AG09309 (cell line): ENCODE measurements around the gene ATRNL1.

Experiments used
- DNase-seq: peaks from one replicate; pipeline ENCODE4 v3.0.0-alpha.2; 2010; ENCODE audit warnings: low read depth
- H3K4me3 ChIP-seq: 2 replicates; pipeline ENCODE4 v1.5.1; 2011; ENCODE audit warnings: mild to moderate bottlenecking, low read depth, low read length, moderate library complexity; ENCODE audit not compliant: control insufficient read depth
- TF ChIP-seq, protein P1 (sequence below): IDR thresholded peaks from 2 replicates; pipeline ENCODE4 v1.5.1; 2011; ENCODE audit warnings: mild to moderate bottlenecking, low read depth, low read length, inconsistent platforms; ENCODE audit not compliant: insufficient read depth, control insufficient read depth; ENCODE audit errors: missing control alignments

Gene ATRNL1

DNA sequence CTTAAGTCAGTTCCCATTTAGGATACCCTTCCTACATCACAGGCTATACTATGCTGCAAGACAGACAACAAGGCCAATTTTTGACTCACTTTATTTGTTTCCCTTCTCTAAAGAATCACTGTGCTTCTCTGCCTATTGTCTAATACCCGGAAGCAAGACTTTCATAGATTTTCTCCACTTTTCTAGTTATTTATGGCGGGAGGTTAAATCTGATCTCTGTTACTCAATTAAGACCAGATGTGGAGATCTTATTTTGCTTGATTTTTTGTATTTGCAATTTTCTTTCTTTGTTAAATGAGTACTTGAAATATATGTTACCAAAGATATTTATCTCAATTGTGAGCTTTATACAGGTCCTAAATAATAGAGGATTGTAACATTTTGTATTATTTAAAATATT lies 511.5 kb downstream of the ATRNL1 start:
- DNase-seq = no peak
- TF ChIP-seq, protein P1, sequence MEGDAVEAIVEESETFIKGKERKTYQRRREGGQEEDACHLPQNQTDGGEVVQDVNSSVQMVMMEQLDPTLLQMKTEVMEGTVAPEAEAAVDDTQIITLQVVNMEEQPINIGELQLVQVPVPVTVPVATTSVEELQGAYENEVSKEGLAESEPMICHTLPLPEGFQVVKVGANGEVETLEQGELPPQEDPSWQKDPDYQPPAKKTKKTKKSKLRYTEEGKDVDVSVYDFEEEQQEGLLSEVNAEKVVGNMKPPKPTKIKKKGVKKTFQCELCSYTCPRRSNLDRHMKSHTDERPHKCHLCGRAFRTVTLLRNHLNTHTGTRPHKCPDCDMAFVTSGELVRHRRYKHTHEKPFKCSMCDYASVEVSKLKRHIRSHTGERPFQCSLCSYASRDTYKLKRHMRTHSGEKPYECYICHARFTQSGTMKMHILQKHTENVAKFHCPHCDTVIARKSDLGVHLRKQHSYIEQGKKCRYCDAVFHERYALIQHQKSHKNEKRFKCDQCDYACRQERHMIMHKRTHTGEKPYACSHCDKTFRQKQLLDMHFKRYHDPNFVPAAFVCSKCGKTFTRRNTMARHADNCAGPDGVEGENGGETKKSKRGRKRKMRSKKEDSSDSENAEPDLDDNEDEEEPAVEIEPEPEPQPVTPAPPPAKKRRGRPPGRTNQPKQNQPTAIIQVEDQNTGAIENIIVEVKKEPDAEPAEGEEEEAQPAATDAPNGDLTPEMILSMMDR = no peak
- no peak overlapping the region for H3K4me3 ChIP-seq

DNA sequence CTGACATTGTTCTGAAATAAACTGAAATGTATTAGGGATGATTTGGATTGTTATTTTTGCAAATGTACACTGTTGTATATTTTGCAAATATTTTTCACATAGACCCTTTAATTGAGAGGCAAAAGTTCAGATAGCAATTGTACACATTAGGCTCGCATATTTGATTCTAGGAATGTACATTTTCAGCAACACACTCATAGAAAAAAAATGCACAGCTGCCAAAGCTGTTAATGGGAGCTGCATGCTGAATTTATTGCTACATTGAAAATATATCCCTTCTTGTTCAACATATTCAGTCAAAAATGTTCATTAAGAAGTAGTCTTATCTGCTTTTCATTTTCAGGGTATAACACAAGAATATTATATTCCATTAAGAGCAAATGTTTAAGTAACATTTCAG lies 512.9 kb downstream of the ATRNL1 start:
- TF ChIP-seq, protein P1 = no peak

DNA sequence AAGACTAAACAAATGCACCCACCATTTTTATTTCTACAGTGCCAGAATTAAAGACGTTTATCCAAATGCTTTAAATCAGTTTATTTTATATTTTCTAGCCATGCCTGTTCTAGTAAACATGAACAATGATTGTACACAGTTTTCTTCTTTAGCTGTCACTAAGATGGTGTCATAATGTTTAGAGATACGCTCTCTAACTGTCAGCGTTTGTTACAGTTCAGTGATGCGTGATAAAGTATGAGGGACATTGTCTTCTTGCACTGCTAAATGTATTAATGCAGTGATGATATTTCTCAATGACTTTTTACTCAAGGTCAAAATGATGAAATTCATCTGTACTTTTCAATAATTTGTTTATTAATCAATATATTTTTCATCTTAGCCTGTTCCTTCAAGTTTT lies 513.6 kb downstream of the ATRNL1 start:
- H3K4me3 ChIP-seq = no peak overlapping the region
- no peak for DNase-seq
- TF ChIP-seq, protein P1 = no peak

More for the DNA sequence above, 512.9 kb downstream of the ATRNL1 start:
- H3K4me3 ChIP-seq = no peak overlapping the region
- DNase-seq = no peak

DNA sequence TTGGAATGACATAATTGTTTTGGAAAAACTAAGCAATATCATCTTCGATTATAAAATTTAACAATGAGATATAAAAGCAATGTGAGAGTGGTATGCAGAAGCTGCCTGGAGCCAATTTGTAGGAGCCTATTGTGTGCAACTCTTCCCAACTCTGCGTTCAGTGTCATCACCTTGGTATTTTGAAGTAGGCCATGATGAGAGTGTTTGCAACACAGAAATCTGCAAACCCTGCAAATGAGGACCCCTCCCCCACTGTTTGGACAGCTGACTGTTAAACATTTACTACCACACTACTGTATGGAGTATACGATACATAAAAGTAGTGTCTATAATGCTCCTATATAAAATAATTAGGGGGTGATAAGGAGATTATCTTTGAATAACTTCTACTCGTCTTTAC lies 531.3 kb downstream of the ATRNL1 start:
- no peak for DNase-seq
- TF ChIP-seq, protein P1 = no peak
- H3K4me3 ChIP-seq = no peak overlapping the region

DNA sequence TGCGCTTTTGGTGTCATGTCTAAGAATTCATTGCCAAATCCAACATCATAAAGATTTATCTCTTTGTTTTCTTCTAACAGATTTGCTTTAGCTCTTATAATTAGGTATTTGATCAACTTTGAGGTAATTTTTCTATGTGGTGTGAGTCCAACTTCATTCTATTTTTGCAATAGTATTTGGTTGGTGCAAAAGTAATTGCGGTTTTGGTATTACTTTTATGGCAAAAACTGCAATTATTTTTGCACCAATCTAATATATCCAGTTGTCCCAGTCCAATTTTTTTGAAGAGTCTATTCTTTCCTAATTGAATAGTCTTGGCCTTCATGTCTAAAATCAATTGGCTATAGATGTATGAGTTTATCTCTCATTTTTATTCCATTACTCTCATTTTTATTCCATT lies 535.5 kb downstream of the ATRNL1 start:
- no peak overlapping the region for H3K4me3 ChIP-seq
- no peak for DNase-seq
- TF ChIP-seq, protein P1 = no peak

DNA sequence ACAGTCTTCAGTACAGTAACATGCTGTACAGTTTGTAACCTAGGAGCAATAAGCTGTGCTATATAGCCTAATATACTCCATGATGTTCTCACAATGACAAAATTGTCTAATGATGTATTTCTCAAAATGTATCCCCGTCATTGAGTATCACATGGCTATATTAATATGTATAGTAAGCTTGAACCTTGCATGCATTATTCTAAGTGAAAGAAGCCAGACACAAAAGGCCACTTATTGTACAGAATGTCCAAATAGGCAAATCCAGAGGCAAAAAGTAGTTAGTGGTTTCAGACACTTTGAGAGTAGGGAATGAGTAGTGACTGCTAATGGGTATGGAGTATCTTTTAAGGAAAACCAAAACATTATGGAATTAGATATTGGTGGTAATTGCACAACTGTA lies 545.1 kb downstream of the ATRNL1 start:
- TF ChIP-seq, protein P1 = no peak
- no peak for DNase-seq
- H3K4me3 ChIP-seq = no peak overlapping the region

DNA sequence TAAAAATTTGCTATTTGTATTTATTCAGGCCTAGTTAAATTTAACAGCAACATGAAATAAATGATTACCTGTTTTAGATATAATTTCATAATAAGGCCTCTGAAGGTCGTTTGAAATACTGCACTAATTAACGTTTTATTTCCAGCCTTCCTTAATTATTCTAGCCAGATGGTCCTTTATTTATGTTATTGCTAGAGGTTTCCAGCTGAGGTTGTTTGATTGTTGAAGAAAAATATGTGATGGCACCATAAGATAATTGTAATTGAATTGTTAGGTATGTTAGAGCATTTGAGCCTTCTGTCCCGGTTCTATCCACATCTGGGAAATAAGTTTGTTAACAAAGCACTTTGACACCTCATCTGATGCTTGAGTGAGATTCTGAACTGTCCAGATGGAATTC lies 556.1 kb downstream of the ATRNL1 start:
- DNase-seq = no peak
- TF ChIP-seq, protein P1 = no peak
- no peak overlapping the region for H3K4me3 ChIP-seq
